GM12875 (cell line): ENCODE results near the gene ZDHHC9.

ENCODE experiments used
- H3K4me3 ChIP-seq: one replicate; pipeline ENCODE4 v1.5.1; 2011; ENCODE audit warnings: low read depth, low read length, control low read depth
- CTCF ChIP-seq: IDR thresholded peaks from 2 replicates; pipeline ENCODE4 v1.5.1; 2011; ENCODE audit warnings: low read depth, mild to moderate bottlenecking, control low read depth, inconsistent platforms, low read length, moderate library complexity, borderline replicate concordance; ENCODE audit not compliant: insufficient read depth

Gene ZDHHC9

GRCh38 chrX:129771266-129771995 is 72.3 kb downstream of the ZDHHC9 start:
- H3K4me3 ChIP-seq = no peak overlapping the region
- TF ChIP-seq CTCF = no peak

GRCh38 chrX:129769467-129770154 is 74.1 kb downstream of the ZDHHC9 start:
- TF ChIP-seq CTCF = no peak
- no peak overlapping the region for H3K4me3 ChIP-seq

- TF ChIP-seq CTCF = no peak
- H3K4me3 ChIP-seq = no peak overlapping the region
These were observed 74.9 kb downstream of the ZDHHC9 start for GRCh38 chrX:129768586-129769466.

- no peak for TF ChIP-seq CTCF
These were observed 75.5 kb downstream of the ZDHHC9 start for GRCh38 chrX:129768186-129768585.

GRCh38 chrX:129763666-129764065 is 80.0 kb downstream of the ZDHHC9 start:
- no peak for TF ChIP-seq CTCF
- no peak overlapping the region for H3K4me3 ChIP-seq

More at GRCh38 chrX:129768186-129768585, 75.5 kb downstream of the ZDHHC9 start:
- H3K4me3 ChIP-seq = no peak overlapping the region

GRCh38 chrX:129762448-129762847 is 81.2 kb downstream of the ZDHHC9 start:
- no peak for TF ChIP-seq CTCF
- no peak overlapping the region for H3K4me3 ChIP-seq
